ENCODE measurements around the gene KRT37.
A peak's percentile ranks its signal among the peaks of the same experiment; 100 is the strongest.

Gene KRT37

GRCh38 chr17:41462705-41463104 lies 38.3 kb upstream of the KRT37 start:
- no peak for TF ChIP-seq CTCF (conservative IDR thresholded peaks at IDR 0.05; ENCODE audit: control insufficient read depth, insufficient read depth, low read depth, low read length)
- DNase-seq (ENCODE audit: low read depth): no peak
- H3K4me3 ChIP-seq (ENCODE audit: control insufficient read depth, low read depth, low read length): no peak overlapping the region

GRCh38 chr17:41457676-41458075 lies 33.3 kb upstream of the KRT37 start:
- no peak for DNase-seq (ENCODE audit: low read depth)
- TF ChIP-seq CTCF (conservative IDR thresholded peaks at IDR 0.05; ENCODE audit: control insufficient read depth, insufficient read depth, low read depth, low read length): no peak
- no peak overlapping the region for H3K4me3 ChIP-seq (ENCODE audit: control insufficient read depth, low read depth, low read length)

GRCh38 chr17:41456204-41456603 lies 31.8 kb upstream of the KRT37 start:
- no peak for TF ChIP-seq CTCF (conservative IDR thresholded peaks at IDR 0.05; ENCODE audit: control insufficient read depth, insufficient read depth, low read depth, low read length)
- peak; percentile 22 for DNase-seq (ENCODE audit: low read depth)
- no peak overlapping the region for H3K4me3 ChIP-seq (ENCODE audit: control insufficient read depth, low read depth, low read length)

GRCh38 chr17:41455236-41455635 lies 30.9 kb upstream of the KRT37 start:
- H3K4me3 ChIP-seq (ENCODE audit: control insufficient read depth, low read depth, low read length): no peak overlapping the region
- no peak for TF ChIP-seq CTCF (conservative IDR thresholded peaks at IDR 0.05; ENCODE audit: control insufficient read depth, insufficient read depth, low read depth, low read length)
- no peak for DNase-seq (ENCODE audit: low read depth)

GRCh38 chr17:41453066-41453465 lies 28.7 kb upstream of the KRT37 start:
- TF ChIP-seq CTCF (conservative IDR thresholded peaks at IDR 0.05; ENCODE audit: control insufficient read depth, insufficient read depth, low read depth, low read length): no peak
- no peak for DNase-seq (ENCODE audit: low read depth)
- no peak overlapping the region for H3K4me3 ChIP-seq (ENCODE audit: control insufficient read depth, low read depth, low read length)

GRCh38 chr17:41452281-41452680 lies 27.9 kb upstream of the KRT37 start:
- H3K4me3 ChIP-seq (ENCODE audit: control insufficient read depth, low read depth, low read length): no peak overlapping the region
- DNase-seq (ENCODE audit: low read depth): no peak
- no peak for TF ChIP-seq CTCF (conservative IDR thresholded peaks at IDR 0.05; ENCODE audit: control insufficient read depth, insufficient read depth, low read depth, low read length)

GRCh38 chr17:41451154-41451728 lies 26.9 kb upstream of the KRT37 start:
- TF ChIP-seq CTCF (conservative IDR thresholded peaks at IDR 0.05; ENCODE audit: control insufficient read depth, insufficient read depth, low read depth, low read length): no peak
- DNase-seq (ENCODE audit: low read depth): no peak
- no peak overlapping the region for H3K4me3 ChIP-seq (ENCODE audit: control insufficient read depth, low read depth, low read length)

Data from fibroblast of mammary gland (primary cell).